Measurements from ENCODE around the gene HTR6. TPM values are rescaled to one million over a fixed set of nuclear protein-coding genes. Genes with fewer than 3 reads are reported as not detected.

HTR6 gene
- total RNA-seq, 1 experiment from 2014 or later = not detected

DNA sequence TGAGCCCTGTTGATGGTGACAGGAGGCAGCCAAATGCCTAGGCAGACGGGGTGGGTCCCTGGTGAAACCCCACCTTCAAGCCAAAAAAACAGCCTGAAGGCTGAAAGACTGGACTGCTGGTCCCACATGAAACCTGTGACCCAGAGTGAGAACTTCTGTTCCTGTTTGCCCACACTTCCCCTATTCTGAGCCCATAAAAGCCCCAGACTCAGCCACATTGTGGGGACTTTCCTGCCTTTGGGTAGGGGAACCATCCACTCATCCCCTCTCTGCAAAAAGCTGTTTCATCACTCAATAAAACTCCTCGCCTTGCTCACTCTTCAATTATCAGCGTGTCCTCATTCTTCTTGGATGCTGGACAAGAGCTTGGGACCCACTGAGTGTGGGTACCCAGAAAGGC, 25.2 kb downstream of the HTR6 start:
- no peaks in the 10 kb centered on the region for H3K9me3 ChIP-seq (ENCODE audit: low read length)
- TF ChIP-seq EZH2 (IDR thresholded peaks at IDR 0.05; ENCODE audit: low read length, unreplicated experiment) (no peak), EZH2phosphoT487 (IDR thresholded peaks at IDR 0.05; ENCODE audit: borderline replicate concordance, low read length) (no peak)
- TF ChIP-seq, protein P1, sequence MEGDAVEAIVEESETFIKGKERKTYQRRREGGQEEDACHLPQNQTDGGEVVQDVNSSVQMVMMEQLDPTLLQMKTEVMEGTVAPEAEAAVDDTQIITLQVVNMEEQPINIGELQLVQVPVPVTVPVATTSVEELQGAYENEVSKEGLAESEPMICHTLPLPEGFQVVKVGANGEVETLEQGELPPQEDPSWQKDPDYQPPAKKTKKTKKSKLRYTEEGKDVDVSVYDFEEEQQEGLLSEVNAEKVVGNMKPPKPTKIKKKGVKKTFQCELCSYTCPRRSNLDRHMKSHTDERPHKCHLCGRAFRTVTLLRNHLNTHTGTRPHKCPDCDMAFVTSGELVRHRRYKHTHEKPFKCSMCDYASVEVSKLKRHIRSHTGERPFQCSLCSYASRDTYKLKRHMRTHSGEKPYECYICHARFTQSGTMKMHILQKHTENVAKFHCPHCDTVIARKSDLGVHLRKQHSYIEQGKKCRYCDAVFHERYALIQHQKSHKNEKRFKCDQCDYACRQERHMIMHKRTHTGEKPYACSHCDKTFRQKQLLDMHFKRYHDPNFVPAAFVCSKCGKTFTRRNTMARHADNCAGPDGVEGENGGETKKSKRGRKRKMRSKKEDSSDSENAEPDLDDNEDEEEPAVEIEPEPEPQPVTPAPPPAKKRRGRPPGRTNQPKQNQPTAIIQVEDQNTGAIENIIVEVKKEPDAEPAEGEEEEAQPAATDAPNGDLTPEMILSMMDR (conservative IDR thresholded peaks at IDR 0.05; ENCODE audit: low read depth, low read length) = no peak
- no peak overlapping the region for H3K9ac ChIP-seq (ENCODE audit: low read length)
- no peaks in the 10 kb centered on the region for H3K36me3 ChIP-seq (ENCODE audit: low read depth, low read length)
- H3K4me3 ChIP-seq (ENCODE audit: low read length) = no peak overlapping the region
- CTCF ChIA-PET = no interaction called here
- no TSS peak for BruUV-seq (replicated peaks)
- intact Hi-C loops (cut with micrococcal nuclease) = no loop called here
- no peaks in the 10 kb centered on the region for H4K20me1 ChIP-seq (ENCODE audit: low read length)
- no peak overlapping the region for H2AFZ ChIP-seq (ENCODE audit: low read length)
- DNase-seq (no peak), ATAC-seq (no peak)
- no peaks in the 10 kb centered on the region for H3F3A ChIP-seq (ENCODE audit: low read length, unreplicated experiment)
- H3K4me2 ChIP-seq (ENCODE audit: low read length) = no peak overlapping the region
- no peak overlapping the region for H3K27ac ChIP-seq (ENCODE audit: low read length)
- H3K9me2 ChIP-seq (replicated peaks; ENCODE audit: low read length) = no peaks in the 10 kb centered on the region
- POLR2A ChIA-PET (ENCODE audit: unreplicated experiment) = no interaction called here
- H3K79me2 ChIP-seq (ENCODE audit: low read length) = no peaks in the 10 kb centered on the region
- no peaks in the 10 kb centered on the region for H3K4me1 ChIP-seq (ENCODE audit: insufficient read depth, low read length)
- no peaks in the 10 kb centered on the region for H3K27me3 ChIP-seq (ENCODE audit: low read length)

DNA sequence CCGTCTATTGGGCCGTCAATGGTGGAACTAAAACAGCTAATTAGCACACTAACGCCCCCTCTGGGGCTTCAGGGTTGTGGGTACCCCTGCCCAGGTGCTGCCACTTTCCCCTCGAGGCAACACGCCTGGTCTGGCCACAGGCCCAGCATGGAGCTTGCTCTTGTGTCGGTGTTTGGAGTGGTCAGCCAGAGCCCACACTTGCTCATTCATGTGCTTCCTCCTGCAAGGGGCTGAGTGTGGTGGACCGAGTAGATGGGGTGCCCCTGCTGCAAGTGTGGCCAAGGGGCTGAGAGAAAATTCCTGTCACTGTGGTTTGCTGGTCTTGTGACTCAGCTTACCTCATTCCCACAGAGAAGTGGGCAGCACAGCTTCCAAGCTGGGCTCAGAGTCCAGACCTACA, 25.7 kb downstream of the HTR6 start:
- Histone ChIP-seq H3K9me2 (replicated peaks; ENCODE audit: low read length) (no peaks in the 10 kb centered on the region), H3K27ac (ENCODE audit: low read length) (no peak overlapping the region), H3K9ac (ENCODE audit: low read length) (no peak overlapping the region), H4K20me1 (ENCODE audit: low read length) (no peaks in the 10 kb centered on the region), H3K27me3 (ENCODE audit: low read length) (no peaks in the 10 kb centered on the region), H3K4me2 (ENCODE audit: low read length) (no peak overlapping the region), H3K4me3 (ENCODE audit: low read length) (no peak overlapping the region), H3K36me3 (ENCODE audit: low read depth, low read length) (no peaks in the 10 kb centered on the region), H3K9me3 (ENCODE audit: low read length) (no peaks in the 10 kb centered on the region), H3F3A (ENCODE audit: low read length, unreplicated experiment) (no peaks in the 10 kb centered on the region), H3K79me2 (ENCODE audit: low read length) (no peaks in the 10 kb centered on the region), H2AFZ (ENCODE audit: low read length) (no peak overlapping the region), H3K4me1 (ENCODE audit: insufficient read depth, low read length) (no peaks in the 10 kb centered on the region)
- POLR2A ChIA-PET (ENCODE audit: unreplicated experiment) = no interaction called here
- ATAC-seq = no peak
- no peak for DNase-seq
- intact Hi-C loops (cut with micrococcal nuclease) = no loop called here
- TF ChIP-seq EZH2 (IDR thresholded peaks at IDR 0.05; ENCODE audit: low read length, unreplicated experiment) = no peak
- CTCF ChIA-PET = no interaction called here
- no TSS peak for BruUV-seq (replicated peaks)

GRCh38 chr1:19694298-19694697, 29.6 kb downstream of the HTR6 start:
- Histone ChIP-seq H2AFZ (ENCODE audit: low read length) (no peak overlapping the region), H3K27ac (ENCODE audit: low read length) (no peak overlapping the region), H3K4me1 (ENCODE audit: insufficient read depth, low read length) (no peaks in the 10 kb centered on the region), H3K9me3 (ENCODE audit: low read length) (no peaks in the 10 kb centered on the region), H3K36me3 (ENCODE audit: low read depth, low read length) (no peaks in the 10 kb centered on the region), H3K4me2 (ENCODE audit: low read length) (no peak overlapping the region), H3K4me3 (ENCODE audit: low read length) (no peak overlapping the region), H3K27me3 (ENCODE audit: low read length) (no peaks in the 10 kb centered on the region), H4K20me1 (ENCODE audit: low read length) (no peaks in the 10 kb centered on the region), H3K9me2 (replicated peaks; ENCODE audit: low read length) (no peaks in the 10 kb centered on the region), H3K79me2 (ENCODE audit: low read length) (no peaks in the 10 kb centered on the region), H3F3A (ENCODE audit: low read length, unreplicated experiment) (no peaks in the 10 kb centered on the region), H3K9ac (ENCODE audit: low read length) (no peak overlapping the region)
- CTCF ChIA-PET = no interaction called here
- no TSS peak for BruUV-seq (replicated peaks)
- ATAC-seq (no peak), DNase-seq (no peak)
- intact Hi-C loops (cut with micrococcal nuclease) = no loop called here
- POLR2A ChIA-PET (ENCODE audit: unreplicated experiment) = interaction anchor here (0.6 kb wide), 1 partner anchor 39 kb away, joined by 3 read pairs; no protein-coding TSS in a partner anchor
- TF ChIP-seq EZH2 (IDR thresholded peaks at IDR 0.05; ENCODE audit: low read length, unreplicated experiment) = no peak
- TF ChIP-seq, protein P1 (conservative IDR thresholded peaks at IDR 0.05; ENCODE audit: low read depth, low read length) = no peak
- no peak for TF ChIP-seq EZH2phosphoT487 (IDR thresholded peaks at IDR 0.05; ENCODE audit: borderline replicate concordance, low read length)
